ENCODE results near the gene FGL2.
"Not testable (repeated sequence)": the region's sequence is repeated elsewhere in the genome, so short reads cannot be mapped to it uniquely, and the experiment has no call there.

Gene FGL2

GRCh38 chr7:77155601-77156377, 43.8 kb downstream of the FGL2 start:
- not testable (repeated sequence) for DNase-seq (ENCODE audit: low spot score)

GRCh38 chr7:77154917-77155464, 44.6 kb downstream of the FGL2 start:
- not testable (repeated sequence) for DNase-seq (ENCODE audit: low spot score)

DNA sequence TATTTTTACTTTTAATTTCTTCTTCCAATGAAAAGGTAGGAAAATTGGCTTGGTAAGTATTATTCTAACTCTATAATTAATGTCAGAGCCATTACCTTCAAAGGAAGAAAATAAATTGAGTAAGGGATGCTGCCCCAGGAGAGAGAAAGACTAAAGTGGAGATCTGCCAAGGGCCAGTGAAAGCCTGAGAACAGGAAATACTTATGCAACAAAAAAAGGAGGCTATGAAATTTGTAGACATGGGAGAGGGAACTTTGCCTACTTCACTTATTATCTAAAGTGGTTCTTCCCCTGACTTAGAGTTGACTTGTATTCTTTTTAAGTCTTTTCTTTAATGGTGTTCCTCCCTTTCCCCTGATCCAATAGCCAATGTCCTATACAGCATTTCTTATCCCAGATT, 47.4 kb downstream of the FGL2 start:
- DNase-seq (ENCODE audit: low spot score), result not testable (repeated sequence)
